Uterus (tissue), 4 donors: ENCODE measurements around the gene PLB1. TPM values are rescaled to one million over a fixed set of nuclear protein-coding genes. Genes with fewer than 3 reads are reported as not detected.
A peak's percentile ranks its signal among the peaks of the same experiment; 100 is the strongest.

Experiments used
- DNase-seq, 2 donors: peaks; one replicate each; pipeline ENCODE4 v3.0.0-alpha.2; 2019 to 2020
- H3K27ac ChIP-seq, 2 donors: fragments of 200-600 bp; sonication (generic); 1 replicate in 1 of 2; 2 replicates in 1 of 2; pipeline ENCODE4 v1.5.1; 2016 to 2018
- H3K27me3 ChIP-seq, 2 donors: fragments of 200-600 bp; sonication (generic); one replicate each; pipeline ENCODE4 v1.5.1; 2018 to 2019; ENCODE audit warnings: control low read depth in 1 of 2
- H3K36me3 ChIP-seq, 2 donors: fragments of 200-600 bp; sonication (generic); one replicate each; pipeline ENCODE4 v1.5.1; 2019; ENCODE audit warnings: control low read depth in 1 of 2
- H3K4me1 ChIP-seq, 2 donors: fragments of 200-600 bp; sonication (generic); one replicate each; pipeline ENCODE4 v1.5.1; 2018 to 2019; ENCODE audit warnings: control low read depth in 1 of 2
- H3K4me3 ChIP-seq, 2 donors: fragments of 200-600 bp; sonication (generic); 1 replicate in 1 of 2; 2 replicates in 1 of 2; pipeline ENCODE4 v1.5.1; 2018 to 2019; ENCODE audit warnings: mild to moderate bottlenecking in 1 of 2
- H3K9me3 ChIP-seq, 2 donors: fragments of 200-600 bp; sonication (generic); one replicate each; pipeline ENCODE4 v1.5.1; 2019; ENCODE audit warnings: control low read depth in 1 of 2
- CTCF ChIP-seq, 4 experiments: fragments of 200-600 bp in 2 of 4; fragments of 450-650 bp in 2 of 4; sonication (generic) in 2 of 4; IDR thresholded peaks; one replicate each; pipeline ENCODE4 v1.5.1; 2016 to 2019; ENCODE audit warnings: antibody characterized with exemption in 4 of 4, mild to moderate bottlenecking in 2 of 4, moderate library complexity in 1 of 4
- POLR2A ChIP-seq, 2 donors: fragments of 450-650 bp; IDR thresholded peaks; one replicate each; pipeline ENCODE4 v1.6.1; 2016; ENCODE audit warnings: antibody characterized with exemption in 2 of 2, mild to moderate bottlenecking in 1 of 2, moderate library complexity in 1 of 2
- intact Hi-C: fragments of 100-400 bp; cut with DNase I; formaldehyde crosslinking; loops from one replicate; pipeline ENCODE4 v1.15.1; 2023; ENCODE audit warnings: low total_unique reads
- total RNA-seq, 4 donors: library from RNA; depleted of rRNA in 3 of 4; stranded (reverse); fragments of >200 nt in 3 of 4; gene quantifications; one replicate each; pipeline versions ENCODE4 v1.1.0 to v1.2.4, GENCODE V29; 2014 to 2023
- donor health status: DM: yes; HTN: yes; CAD: no.

PLB1 gene
- total RNA-seq, 4 donors from 2014 or later, result 2.9 to 12.4 (median 5.2) TPM

DNA sequence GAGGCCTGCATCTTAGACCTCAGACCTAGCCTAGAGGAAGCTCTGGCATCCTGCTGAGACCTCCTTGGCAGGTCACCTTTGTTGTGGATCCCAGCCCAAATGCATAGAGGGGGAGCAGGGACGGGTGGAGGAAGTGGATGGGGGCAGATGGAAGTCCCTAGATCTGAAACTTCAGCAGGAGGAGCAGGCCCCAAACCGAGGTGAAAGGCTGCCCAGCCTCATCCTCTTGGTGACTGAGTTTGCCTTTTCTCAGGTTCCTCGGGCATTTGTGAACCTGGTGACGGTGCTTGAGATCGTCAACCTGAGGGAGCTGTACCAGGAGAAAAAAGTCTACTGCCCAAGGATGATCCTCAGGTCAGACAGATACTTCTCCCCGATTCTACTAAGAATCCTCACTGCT, 86.3 kb downstream of the PLB1 start:
- peaks cover 4 to 12% of the 10 kb centered on the region in 2 donors for H3K4me1 ChIP-seq
- H3K27ac ChIP-seq, result no peak overlapping the region
- intact Hi-C loops, result no loop called here

DNA sequence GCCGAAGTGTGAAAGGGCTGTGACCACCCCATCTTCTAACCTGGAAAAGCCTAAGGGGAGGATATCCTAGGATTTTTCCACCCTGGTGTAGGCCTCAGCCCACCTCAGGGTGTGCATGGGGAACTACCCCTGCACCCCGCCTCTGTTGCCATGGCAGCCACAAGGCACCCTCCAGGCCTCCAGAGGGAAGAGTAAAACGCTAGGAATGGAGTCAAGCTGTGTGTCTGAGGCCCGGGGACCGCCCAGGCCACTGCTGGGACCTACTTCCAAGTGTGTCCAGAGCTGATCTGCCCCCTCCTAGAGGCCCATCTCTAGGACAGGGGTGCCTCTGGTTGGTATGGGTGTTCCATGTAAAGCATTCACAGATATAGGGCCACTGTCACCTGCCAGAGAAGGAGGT, 86.7 kb downstream of the PLB1 start:
- Histone ChIP-seq H3K27me3 (no peaks in the 10 kb centered on the region), H3K36me3 (no peaks in the 10 kb centered on the region), H3K4me1 (peaks cover 4 to 12% of the 10 kb centered on the region in 2 donors), H3K4me3 (no peak overlapping the region), H3K27ac (no peak overlapping the region), H3K9me3 (no peaks in the 10 kb centered on the region)
- TF ChIP-seq CTCF (IDR thresholded peaks at IDR 0.05), result no peak
- no peak for DNase-seq
- intact Hi-C loops, result no loop called here

More for the DNA sequence above, 86.3 kb downstream of the PLB1 start:
- Histone ChIP-seq H3K9me3 (no peaks in the 10 kb centered on the region), H3K4me3 (no peak overlapping the region), H3K27me3 (no peaks in the 10 kb centered on the region), H3K36me3 (no peaks in the 10 kb centered on the region)
- DNase-seq, result no peak
- TF ChIP-seq CTCF (IDR thresholded peaks at IDR 0.05), result no peak
- no peak for TF ChIP-seq POLR2A (IDR thresholded peaks at IDR 0.05)

DNA sequence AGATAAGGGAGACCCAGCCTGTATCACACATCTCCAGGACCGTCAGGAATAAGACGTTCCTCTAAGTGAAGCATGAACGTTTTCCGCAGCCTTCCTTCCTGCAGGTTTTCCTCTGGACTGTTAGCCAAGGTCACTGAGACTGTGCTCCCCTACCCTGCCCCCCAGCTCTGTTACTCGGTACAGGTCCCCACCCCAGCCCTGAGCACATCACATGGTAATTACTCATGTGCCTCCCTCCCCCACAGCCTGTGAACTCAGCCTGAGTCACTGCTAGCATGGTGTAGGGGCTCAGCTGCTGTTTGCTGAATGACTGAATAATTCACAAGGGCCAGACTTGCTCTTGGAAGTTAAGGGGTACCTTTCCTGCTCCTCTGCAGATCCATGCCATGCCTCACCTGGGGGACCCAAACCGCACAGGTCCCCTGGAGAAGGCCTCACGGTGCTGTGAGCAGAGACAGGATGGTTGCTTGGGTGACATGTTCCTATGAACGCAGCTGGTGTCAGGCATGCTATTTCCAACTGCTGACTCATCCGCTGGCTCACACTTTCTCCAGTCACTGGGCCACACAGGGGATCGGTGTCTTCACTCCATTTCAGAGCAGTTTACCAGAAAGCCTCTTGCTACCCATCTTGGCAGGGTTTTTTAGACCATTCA, 88.2 kb downstream of the PLB1 start:
- H3K4me1 ChIP-seq, result peaks cover 4 to 12% of the 10 kb centered on the region in 2 donors
- H3K9me3 ChIP-seq, result no peaks in the 10 kb centered on the region
- H3K27me3 ChIP-seq, result no peaks in the 10 kb centered on the region
- H3K36me3 ChIP-seq, result no peaks in the 10 kb centered on the region
- peak; percentile 85 to 91 for DNase-seq
- no peak for TF ChIP-seq CTCF (IDR thresholded peaks at IDR 0.05)
- intact Hi-C loops, result no loop called here
- peak overlapping the region; percentile 80 to 81 for H3K27ac ChIP-seq
- H3K4me3 ChIP-seq, result no peak overlapping the region

DNA sequence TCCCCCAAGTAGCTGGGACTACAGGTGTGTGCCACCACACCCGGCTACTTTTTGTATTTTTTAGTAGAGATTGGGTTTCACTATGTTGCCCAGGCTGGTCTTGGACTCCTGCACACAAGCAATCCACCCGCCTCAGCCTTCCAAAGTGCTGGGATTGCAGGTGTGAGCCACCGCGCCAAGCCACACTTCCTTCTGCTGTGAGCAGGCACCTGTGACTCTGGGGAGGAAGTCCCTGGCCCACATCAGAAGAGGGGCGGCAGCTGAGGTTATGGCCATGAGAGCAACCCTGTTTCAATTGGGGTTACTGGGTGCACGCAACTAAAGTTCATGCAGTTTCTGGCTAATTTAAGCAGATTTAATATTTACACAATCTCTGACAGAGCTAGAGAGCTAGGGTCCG, 91.0 kb downstream of the PLB1 start:
- Histone ChIP-seq H3K36me3 (no peaks in the 10 kb centered on the region), H3K4me3 (no peak overlapping the region), H3K4me1 (peaks cover 4 to 12% of the 10 kb centered on the region in 2 donors), H3K27ac (no peak overlapping the region), H3K9me3 (no peaks in the 10 kb centered on the region), H3K27me3 (no peaks in the 10 kb centered on the region)
- TF ChIP-seq CTCF (IDR thresholded peaks at IDR 0.05), result no peak
- TF ChIP-seq POLR2A (IDR thresholded peaks at IDR 0.05), result no peak
- intact Hi-C loops, result no loop called here
- DNase-seq, result no peak

GRCh38 chr2:28587526-28588291, 91.8 kb downstream of the PLB1 start:
- no peaks in the 10 kb centered on the region for H3K27me3 ChIP-seq
- no peak overlapping the region for H3K27ac ChIP-seq
- no peak overlapping the region for H3K4me3 ChIP-seq
- no peak for TF ChIP-seq POLR2A (IDR thresholded peaks at IDR 0.05)
- TF ChIP-seq CTCF (IDR thresholded peaks at IDR 0.05), result no peak
- intact Hi-C loops, result no loop called here
- peak in 1 of 2 donors; percentile 9 for DNase-seq
- no peaks in the 10 kb centered on the region for H3K9me3 ChIP-seq
- no peaks in the 10 kb centered on the region for H3K36me3 ChIP-seq
- peaks cover 4 to 12% of the 10 kb centered on the region in 2 donors for H3K4me1 ChIP-seq
